ENCODE data around the gene ECPAS.
"Not testable (repeated sequence)": the region's sequence is repeated elsewhere in the genome, so short reads cannot be mapped to it uniquely, and the experiment has no call there.

ECPAS gene

GRCh38 chr9:111350556-111350955 is 133.6 kb downstream of the ECPAS start:
- Histone ChIP-seq H3K9me3 (ENCODE audit: control insufficient read depth, low read length) (no peaks in the 10 kb centered on the region), H3K79me2 (no peaks in the 10 kb centered on the region), H3K4me2 (ENCODE audit: low read length) (no peak overlapping the region), H2AFZ (no peak overlapping the region), H3K4me1 (no peaks in the 10 kb centered on the region), H3K4me3 (ENCODE audit: low read depth, low read length) (no peak overlapping the region), H3K27me3 (ENCODE audit: control insufficient read depth, insufficient read depth, low read length) (no peaks in the 10 kb centered on the region), H3K27ac (no peak overlapping the region), H3K9ac (no peak overlapping the region), H3K36me3 (ENCODE audit: control insufficient read depth, insufficient read depth, low read length) (no peaks in the 10 kb centered on the region)
- TF ChIP-seq, protein P1, sequence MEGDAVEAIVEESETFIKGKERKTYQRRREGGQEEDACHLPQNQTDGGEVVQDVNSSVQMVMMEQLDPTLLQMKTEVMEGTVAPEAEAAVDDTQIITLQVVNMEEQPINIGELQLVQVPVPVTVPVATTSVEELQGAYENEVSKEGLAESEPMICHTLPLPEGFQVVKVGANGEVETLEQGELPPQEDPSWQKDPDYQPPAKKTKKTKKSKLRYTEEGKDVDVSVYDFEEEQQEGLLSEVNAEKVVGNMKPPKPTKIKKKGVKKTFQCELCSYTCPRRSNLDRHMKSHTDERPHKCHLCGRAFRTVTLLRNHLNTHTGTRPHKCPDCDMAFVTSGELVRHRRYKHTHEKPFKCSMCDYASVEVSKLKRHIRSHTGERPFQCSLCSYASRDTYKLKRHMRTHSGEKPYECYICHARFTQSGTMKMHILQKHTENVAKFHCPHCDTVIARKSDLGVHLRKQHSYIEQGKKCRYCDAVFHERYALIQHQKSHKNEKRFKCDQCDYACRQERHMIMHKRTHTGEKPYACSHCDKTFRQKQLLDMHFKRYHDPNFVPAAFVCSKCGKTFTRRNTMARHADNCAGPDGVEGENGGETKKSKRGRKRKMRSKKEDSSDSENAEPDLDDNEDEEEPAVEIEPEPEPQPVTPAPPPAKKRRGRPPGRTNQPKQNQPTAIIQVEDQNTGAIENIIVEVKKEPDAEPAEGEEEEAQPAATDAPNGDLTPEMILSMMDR (IDR thresholded peaks at IDR 0.05), result no peak

- no peak overlapping the region for H3K4me2 ChIP-seq (ENCODE audit: low read length)
- H3K9ac ChIP-seq, result no peak overlapping the region
- H3K4me1 ChIP-seq, result no peaks in the 10 kb centered on the region
- no peaks in the 10 kb centered on the region for H3K27me3 ChIP-seq (ENCODE audit: control insufficient read depth, insufficient read depth, low read length)
- H3K4me3 ChIP-seq (ENCODE audit: low read depth, low read length), result no peak overlapping the region
- H3K79me2 ChIP-seq, result no peaks in the 10 kb centered on the region
- no peaks in the 10 kb centered on the region for H3K36me3 ChIP-seq (ENCODE audit: control insufficient read depth, insufficient read depth, low read length)
- no peaks in the 10 kb centered on the region for H3K9me3 ChIP-seq (ENCODE audit: control insufficient read depth, low read length)
- TF ChIP-seq, protein P1 (IDR thresholded peaks at IDR 0.05), result no peak
- no peak overlapping the region for H3K27ac ChIP-seq
- no peak overlapping the region for H2AFZ ChIP-seq
Observed at GRCh38 chr9:111349766-111350165, 134.4 kb downstream of the ECPAS start.

DNA sequence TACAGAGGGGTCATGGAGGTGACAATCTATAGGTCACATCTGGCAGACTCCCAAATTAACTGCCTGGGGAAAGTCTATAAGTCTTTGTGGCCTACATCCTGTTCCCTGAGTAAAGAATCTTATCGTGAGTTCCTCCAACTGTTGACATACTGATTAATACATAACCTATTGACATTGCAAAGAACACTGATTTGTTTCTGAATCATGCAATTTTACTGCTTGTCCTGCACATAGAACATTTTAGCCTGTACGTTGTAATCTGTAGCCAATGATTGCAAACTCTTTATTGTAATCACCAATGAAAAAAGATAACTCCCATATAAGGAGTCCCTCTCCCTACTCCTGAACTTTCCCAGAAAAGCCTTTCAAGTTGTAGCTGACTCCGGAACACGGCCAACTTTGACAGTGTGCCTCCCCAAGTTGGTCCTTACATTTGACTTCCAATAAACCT is 135.3 kb downstream of the ECPAS start:
- H3K79me2 ChIP-seq, result no peaks in the 10 kb centered on the region
- H3K36me3 ChIP-seq (ENCODE audit: control insufficient read depth, insufficient read depth, low read length), result no peaks in the 10 kb centered on the region
- H3K4me2 ChIP-seq (ENCODE audit: low read length), result no peak overlapping the region
- H2AFZ ChIP-seq, result no peak overlapping the region
- H3K9ac ChIP-seq, result no peak overlapping the region
- no peak overlapping the region for H3K4me3 ChIP-seq (ENCODE audit: low read depth, low read length)
- TF ChIP-seq, protein P1 (IDR thresholded peaks at IDR 0.05), result no peak
- no peaks in the 10 kb centered on the region for H3K4me1 ChIP-seq
- H3K27ac ChIP-seq, result no peak overlapping the region
- H3K9me3 ChIP-seq (ENCODE audit: control insufficient read depth, low read length), result no peaks in the 10 kb centered on the region
- H3K27me3 ChIP-seq (ENCODE audit: control insufficient read depth, insufficient read depth, low read length), result no peaks in the 10 kb centered on the region

DNA sequence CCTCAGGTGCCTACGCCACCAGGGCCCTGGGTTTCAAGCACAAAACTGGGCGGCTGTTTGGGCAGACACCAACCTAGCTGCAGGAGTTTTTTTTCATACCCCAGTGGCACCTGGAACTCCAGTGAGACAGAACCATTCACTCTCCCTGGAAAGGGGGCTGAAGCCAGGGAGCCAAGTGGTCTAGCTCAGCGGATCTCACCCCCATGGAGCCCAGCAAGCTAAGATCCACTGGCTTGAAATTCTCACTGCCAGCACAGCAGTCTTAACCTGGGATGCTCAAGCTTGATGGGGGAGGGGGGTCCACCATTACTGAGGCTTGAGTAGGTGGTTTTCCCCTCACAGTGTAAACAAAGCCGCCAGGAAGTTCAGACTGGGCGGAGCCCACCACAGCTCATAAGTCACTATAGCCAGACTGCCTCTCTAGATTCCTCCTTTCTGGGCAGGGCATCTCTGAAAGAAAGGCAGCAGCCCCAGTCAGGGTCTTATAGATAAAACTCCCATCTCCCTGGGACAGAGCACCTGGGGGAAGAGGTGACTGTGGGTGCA is 149.8 kb downstream of the ECPAS start:
- H2AFZ ChIP-seq; H3K4me3 ChIP-seq (ENCODE audit: low read depth, low read length); H3K27me3 ChIP-seq (ENCODE audit: control insufficient read depth, insufficient read depth, low read length); H3K4me1 ChIP-seq; H3K79me2 ChIP-seq; H3K27ac ChIP-seq; H3K9ac ChIP-seq; H3K4me2 ChIP-seq (ENCODE audit: low read length); H3K9me3 ChIP-seq (ENCODE audit: control insufficient read depth, low read length); H3K36me3 ChIP-seq (ENCODE audit: control insufficient read depth, insufficient read depth, low read length): not testable (repeated sequence)

DNA sequence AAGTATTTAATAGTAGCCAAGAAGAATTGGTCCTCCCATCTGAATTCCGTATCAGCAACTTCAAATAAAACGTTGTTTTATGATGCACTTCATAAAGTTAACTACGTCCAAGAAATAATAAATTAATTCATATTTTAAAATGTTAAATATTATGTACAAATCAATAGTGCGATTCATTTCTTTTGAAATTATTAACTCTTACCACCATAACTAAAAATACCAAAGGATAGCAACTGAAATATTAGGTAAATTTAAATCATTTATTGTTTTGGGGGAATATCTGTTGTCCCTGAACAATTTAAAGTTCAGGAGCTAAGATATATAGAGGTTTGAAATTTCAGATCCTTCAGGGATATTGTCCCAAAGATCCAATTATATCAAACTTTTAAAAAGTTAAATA is 154.1 kb downstream of the ECPAS start, which contains the start of gene OR2K2:
Gene OR2K2 (minus strand): TSS at position 101 of the 400 bp plus-strand sequence. CDS start 1,791 bp downstream, outside the sequence.
- Histone ChIP-seq H3K4me3 (ENCODE audit: low read depth, low read length) (no peak within 1 kb of the TSS), H3K79me2 (no peaks in the 10 kb centered on the region), H3K4me1 (no peaks in the 10 kb centered on the region), H2AFZ (no peak within 1 kb of the TSS), H3K27me3 (ENCODE audit: control insufficient read depth, insufficient read depth, low read length) (no peaks in the 10 kb centered on the region), H3K9me3 (ENCODE audit: control insufficient read depth, low read length) (no peaks in the 10 kb centered on the region), H3K9ac (no peak within 1 kb of the TSS), H3K27ac (no peak within 1 kb of the TSS), H3K4me2 (ENCODE audit: low read length) (no peak within 1 kb of the TSS), H3K36me3 (ENCODE audit: control insufficient read depth, insufficient read depth, low read length) (no peaks in the 10 kb centered on the region)
- TF ChIP-seq, protein P1 (IDR thresholded peaks at IDR 0.05), result no peak

Measured in parathyroid adenoma (tissue), 2 donors.